Ovary (tissue), 3 donors: Measurements from ENCODE around the gene RCAN3.

Experiments used
- CTCF ChIP-seq, 3 donors: fragments of 450-650 bp in 2 of 3; fragments of 200-600 bp in 1 of 3; IDR thresholded peaks; one replicate each; pipeline versions ENCODE4 v1.5.1 to v1.8.0; 2016 to 2022; ENCODE audit warnings: antibody characterized with exemption in 3 of 3, mild to moderate bottlenecking in 1 of 3
- POLR2A ChIP-seq: fragments of 450-650 bp; IDR thresholded peaks from one replicate; pipeline ENCODE4 v1.6.1; 2017; ENCODE audit warnings: antibody characterized with exemption, mild to moderate bottlenecking, moderate library complexity
- donor health status: DM: no; HTN: no; CAD: no.

GRCh38 chr1:24498589-24498988, 4.0 kb upstream of the RCAN3 start:
- TF ChIP-seq CTCF (IDR thresholded peaks at IDR 0.05) (no peak), POLR2A (no peak)
